ENCODE measurements around the gene KMT5C. TPM values are rescaled to one million over a fixed set of nuclear protein-coding genes. Genes with fewer than 3 reads are reported as not detected.

Gene KMT5C
- total RNA-seq, 4 donors from 2014 or later, result 17.3 to 61.8 (median 39.1) TPM

DNA sequence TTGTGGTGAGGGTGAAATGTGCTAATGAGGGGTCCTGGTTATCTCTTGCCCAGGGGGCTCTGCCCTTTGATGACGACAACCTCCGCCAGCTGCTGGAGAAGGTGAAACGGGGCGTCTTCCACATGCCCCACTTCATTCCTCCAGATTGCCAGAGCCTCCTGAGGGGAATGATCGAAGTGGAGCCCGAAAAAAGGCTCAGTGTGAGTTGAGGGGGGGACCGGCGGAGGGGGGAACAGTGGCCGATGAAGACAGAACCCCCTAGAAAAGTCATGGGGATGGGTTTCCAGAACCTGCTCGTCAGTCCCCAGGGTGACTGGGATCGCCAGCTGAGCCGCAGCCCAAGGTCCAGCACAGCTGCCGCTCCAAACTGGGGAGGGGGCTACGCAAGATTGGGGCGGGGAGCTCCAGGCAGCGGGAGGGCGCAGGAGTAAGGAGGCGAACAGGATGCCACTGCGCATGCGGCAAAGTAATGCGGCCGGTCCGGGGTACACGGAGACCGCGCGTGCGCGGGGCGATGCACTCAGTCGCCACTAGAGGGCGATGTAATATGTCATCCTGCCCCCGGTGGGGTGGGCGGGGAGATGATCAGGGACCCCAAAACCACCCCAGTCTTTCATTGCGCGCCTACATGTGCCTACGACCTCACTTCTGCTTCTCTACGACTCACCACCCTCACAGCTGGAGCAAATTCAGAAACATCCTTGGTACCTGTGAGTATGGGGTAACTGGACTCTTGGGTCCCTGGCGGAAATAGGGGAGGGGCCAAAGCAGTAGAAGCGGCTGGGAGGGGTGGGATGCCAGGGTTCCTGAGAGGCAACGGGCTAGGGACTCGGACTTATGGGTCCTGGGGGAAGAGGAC lies 38.0 kb upstream of the KMT5C start:
- H3K27me3 ChIP-seq, result no peaks in the 10 kb centered on the region
- peaks cover 12% of the 10 kb centered on the region for H3K4me1 ChIP-seq
- H3K4me3 ChIP-seq, result peak overlapping the region; percentile 33
- no peaks in the 10 kb centered on the region for H3K36me3 ChIP-seq
- H3K27ac ChIP-seq, result no peak overlapping the region
- WGBS, result 25% methylated on average over 23 of the region's 42 CpGs
- no peaks in the 10 kb centered on the region for H3K9me3 ChIP-seq
- peak; percentile 91 to 92 for DNase-seq (ENCODE audit: low spot score in 2 of 2)
- no peak for TF ChIP-seq POLR2AphosphoS5 (IDR thresholded peaks at IDR 0.05)
- TF ChIP-seq POLR2A (IDR thresholded peaks at IDR 0.05), result no peak
- TF ChIP-seq, protein P1, sequence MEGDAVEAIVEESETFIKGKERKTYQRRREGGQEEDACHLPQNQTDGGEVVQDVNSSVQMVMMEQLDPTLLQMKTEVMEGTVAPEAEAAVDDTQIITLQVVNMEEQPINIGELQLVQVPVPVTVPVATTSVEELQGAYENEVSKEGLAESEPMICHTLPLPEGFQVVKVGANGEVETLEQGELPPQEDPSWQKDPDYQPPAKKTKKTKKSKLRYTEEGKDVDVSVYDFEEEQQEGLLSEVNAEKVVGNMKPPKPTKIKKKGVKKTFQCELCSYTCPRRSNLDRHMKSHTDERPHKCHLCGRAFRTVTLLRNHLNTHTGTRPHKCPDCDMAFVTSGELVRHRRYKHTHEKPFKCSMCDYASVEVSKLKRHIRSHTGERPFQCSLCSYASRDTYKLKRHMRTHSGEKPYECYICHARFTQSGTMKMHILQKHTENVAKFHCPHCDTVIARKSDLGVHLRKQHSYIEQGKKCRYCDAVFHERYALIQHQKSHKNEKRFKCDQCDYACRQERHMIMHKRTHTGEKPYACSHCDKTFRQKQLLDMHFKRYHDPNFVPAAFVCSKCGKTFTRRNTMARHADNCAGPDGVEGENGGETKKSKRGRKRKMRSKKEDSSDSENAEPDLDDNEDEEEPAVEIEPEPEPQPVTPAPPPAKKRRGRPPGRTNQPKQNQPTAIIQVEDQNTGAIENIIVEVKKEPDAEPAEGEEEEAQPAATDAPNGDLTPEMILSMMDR (IDR thresholded peaks at IDR 0.05), result peak; percentile 74 to 98

GRCh38 chr19:55302318-55302703 lies 37.4 kb upstream of the KMT5C start:
- no peak overlapping the region for H3K4me3 ChIP-seq
- TF ChIP-seq, protein P1 (IDR thresholded peaks at IDR 0.05), result no peak
- TF ChIP-seq POLR2AphosphoS5 (IDR thresholded peaks at IDR 0.05), result no peak
- no peak for TF ChIP-seq POLR2A (IDR thresholded peaks at IDR 0.05)
- TF ChIP-seq EP300 (IDR thresholded peaks at IDR 0.05), result no peak
- H3K36me3 ChIP-seq, result no peaks in the 10 kb centered on the region
- 69% methylated on average over 10 of the region's 12 CpGs for WGBS
- peaks cover 12% of the 10 kb centered on the region for H3K4me1 ChIP-seq
- H3K27me3 ChIP-seq, result no peaks in the 10 kb centered on the region
- H3K9me3 ChIP-seq, result no peaks in the 10 kb centered on the region
- DNase-seq (ENCODE audit: low spot score in 2 of 2), result no peak
- no peak overlapping the region for H3K27ac ChIP-seq

- Histone ChIP-seq H3K27ac (no peak overlapping the region), H3K27me3 (no peaks in the 10 kb centered on the region), H3K4me1 (peaks cover 12% of the 10 kb centered on the region), H3K36me3 (no peaks in the 10 kb centered on the region), H3K9me3 (no peaks in the 10 kb centered on the region), H3K4me3 (no peak overlapping the region)
- DNase-seq (ENCODE audit: low spot score in 2 of 2), result no peak
- WGBS, result 97% methylated on average over 11 of the region's 11 CpGs
- TF ChIP-seq POLR2AphosphoS5 (IDR thresholded peaks at IDR 0.05), result no peak
- TF ChIP-seq, protein P1 (IDR thresholded peaks at IDR 0.05), result no peak
- TF ChIP-seq EP300 (IDR thresholded peaks at IDR 0.05), result no peak
- TF ChIP-seq POLR2A (IDR thresholded peaks at IDR 0.05), result no peak
Observed at GRCh38 chr19:55303477-55303876, 36.2 kb upstream of the KMT5C start.

DNA sequence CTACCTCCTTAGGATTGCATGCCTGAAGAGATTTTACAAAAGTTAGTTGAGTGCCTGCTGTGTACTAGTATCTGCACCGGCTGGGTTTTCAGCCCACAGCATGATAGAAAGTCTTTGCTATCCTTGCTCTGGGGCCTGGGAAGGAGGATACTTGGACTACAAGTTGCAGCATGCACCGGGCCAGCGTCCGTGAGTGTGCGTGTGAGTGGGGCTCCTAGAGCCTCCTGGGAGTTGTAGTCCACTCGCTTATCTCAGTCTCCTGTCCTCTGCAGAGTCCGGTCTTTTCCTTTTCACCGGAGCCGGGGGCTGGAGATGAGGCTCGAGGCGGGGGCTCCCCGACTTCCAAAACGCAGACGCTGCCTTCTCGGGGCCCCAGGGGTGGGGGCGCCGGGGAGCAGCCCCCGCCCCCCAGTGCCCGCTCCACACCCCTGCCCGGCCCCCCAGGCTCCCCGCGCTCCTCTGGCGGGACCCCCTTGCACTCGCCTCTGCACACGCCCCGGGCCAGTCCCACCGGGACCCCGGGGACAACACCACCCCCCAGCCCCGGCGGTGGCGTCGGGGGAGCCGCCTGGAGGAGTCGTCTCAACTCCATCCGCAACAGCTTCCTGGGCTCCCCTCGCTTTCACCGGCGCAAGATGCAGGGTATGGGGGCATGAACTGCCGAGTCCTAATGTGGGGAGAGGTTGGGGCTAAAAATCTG lies 35.2 kb upstream of the KMT5C start:
- no peaks in the 10 kb centered on the region for H3K36me3 ChIP-seq
- DNase-seq (ENCODE audit: low spot score in 2 of 2), result no peak
- no peaks in the 10 kb centered on the region for H3K9me3 ChIP-seq
- WGBS, result 90% methylated on average over 4 of the region's 39 CpGs
- no peak overlapping the region for H3K27ac ChIP-seq
- no peaks in the 10 kb centered on the region for H3K27me3 ChIP-seq
- peaks cover 12% of the 10 kb centered on the region for H3K4me1 ChIP-seq
- TF ChIP-seq POLR2A (IDR thresholded peaks at IDR 0.05) (no peak), POLR2AphosphoS5 (IDR thresholded peaks at IDR 0.05) (no peak), EP300 (IDR thresholded peaks at IDR 0.05) (no peak)
- TF ChIP-seq, protein P1 (IDR thresholded peaks at IDR 0.05), result no peak
- H3K4me3 ChIP-seq, result no peak overlapping the region

GRCh38 chr19:55304980-55305379 lies 34.7 kb upstream of the KMT5C start:
- WGBS, result 70% methylated on average over 14 of the region's 14 CpGs
- Histone ChIP-seq H3K36me3 (no peaks in the 10 kb centered on the region), H3K4me1 (peaks cover 12% of the 10 kb centered on the region), H3K27me3 (no peaks in the 10 kb centered on the region), H3K9me3 (no peaks in the 10 kb centered on the region), H3K27ac (no peak overlapping the region), H3K4me3 (no peak overlapping the region)
- DNase-seq (ENCODE audit: low spot score in 2 of 2), result no peak
- no peak for TF ChIP-seq POLR2A (IDR thresholded peaks at IDR 0.05)

Data from suprapubic skin (tissue), 4 donors.